Smooth muscle cell (in vitro differentiated cells): Measurements from ENCODE around the gene CSMD2. TPM values are rescaled to one million over a fixed set of nuclear protein-coding genes. Genes with fewer than 3 reads are reported as not detected.

Experiments
- DNase-seq: peaks from one replicate; lab custom pipeline; 2025; ENCODE audit not compliant: unreplicated experiment; lab: John Stamatoyannopoulos, UW
- H2AFZ ChIP-seq: fragments of 200-600 bp; sonication (generic); 2 replicates; pipeline ENCODE4 v1.6.0; 2016; ENCODE audit warnings: antibody characterized with exemption, low read depth, mild to moderate bottlenecking
- H3F3A ChIP-seq: fragments of 200-600 bp; sonication (generic); 2 replicates; pipeline ENCODE4 v1.6.0; 2017; ENCODE audit warnings: antibody characterized with exemption, low read depth
- H3K27ac ChIP-seq: fragments of 200-600 bp; sonication (generic); 2 replicates; pipeline ENCODE4 v1.5.1; 2016; ENCODE audit warnings: low read depth, mild to moderate bottlenecking
- H3K27me3 ChIP-seq: fragments of 200-600 bp; sonication (generic); 2 replicates; pipeline ENCODE4 v1.6.1; 2016; ENCODE audit warnings: low read depth, mild to moderate bottlenecking
- H3K36me3 ChIP-seq: fragments of 200-600 bp; sonication (generic); 2 replicates; pipeline ENCODE4 v1.5.1; 2016; ENCODE audit warnings: low read depth
- H3K4me1 ChIP-seq: fragments of 200-600 bp; sonication (generic); 2 replicates; pipeline ENCODE4 v1.5.1; 2016; ENCODE audit warnings: low read depth
- H3K4me2 ChIP-seq: fragments of 200-600 bp; sonication (generic); 2 replicates; pipeline ENCODE4 v1.6.0; 2016; ENCODE audit warnings: mild to moderate bottlenecking
- H3K4me3 ChIP-seq: fragments of 200-600 bp; sonication (generic); 2 replicates; pipeline ENCODE4 v1.5.1; 2016; ENCODE audit warnings: mild to moderate bottlenecking
- H3K79me2 ChIP-seq: fragments of 200-600 bp; sonication (generic); 2 replicates; pipeline ENCODE4 v1.6.0; 2016; ENCODE audit warnings: low read depth, mild to moderate bottlenecking
- H3K9ac ChIP-seq: fragments of 200-600 bp; sonication (generic); 2 replicates; pipeline ENCODE4 v1.6.0; 2016; ENCODE audit warnings: low read depth
- H3K9me3 ChIP-seq: fragments of 200-600 bp; sonication (generic); replicated peaks from 2 replicates; pipeline ENCODE4 v1.5.1; 2016; ENCODE audit warnings: low read depth
- H4K20me1 ChIP-seq: fragments of 200-600 bp; sonication (generic); 2 replicates; pipeline ENCODE4 v1.6.0; 2016; ENCODE audit warnings: low read depth
- WGBS: methylation state at CpG from one replicate; pipeline ENCODE4 v1.1.7; 2016; ENCODE audit warnings: low lambda C conversion rate; 5-methylcytosine and 5-hydroxymethylcytosine counted together
- polyA plus RNA-seq: library from polyadenylated mRNA; unstranded; fragments of >200 nt; fragmentation: Nextera tagmentation; extraction: Ambion mirVana; gene quantifications from 2 replicates; pipeline ENCODE4 v1.2.1, GENCODE V29; 2016
- total RNA-seq: library from RNA; depleted of rRNA; stranded (reverse); fragments of >200 nt; gene quantifications from 2 replicates; pipeline ENCODE4 v1.2.3, GENCODE V29; 2014
- TF ChIP-seq, protein P1 (sequence below): fragments of 200-600 bp; sonication (generic); IDR thresholded peaks from 2 replicates; pipeline ENCODE4 v1.5.1; 2017; ENCODE audit warnings: borderline replicate concordance, mild to moderate bottlenecking, antibody characterized with exemption; ENCODE audit not compliant: insufficient read depth, poor library complexity, severe bottlenecking

The CSMD2 gene
- total and polyA plus RNA-seq, 2 experiments from 2014 or later: 0.65 to 1.8 TPM

DNA sequence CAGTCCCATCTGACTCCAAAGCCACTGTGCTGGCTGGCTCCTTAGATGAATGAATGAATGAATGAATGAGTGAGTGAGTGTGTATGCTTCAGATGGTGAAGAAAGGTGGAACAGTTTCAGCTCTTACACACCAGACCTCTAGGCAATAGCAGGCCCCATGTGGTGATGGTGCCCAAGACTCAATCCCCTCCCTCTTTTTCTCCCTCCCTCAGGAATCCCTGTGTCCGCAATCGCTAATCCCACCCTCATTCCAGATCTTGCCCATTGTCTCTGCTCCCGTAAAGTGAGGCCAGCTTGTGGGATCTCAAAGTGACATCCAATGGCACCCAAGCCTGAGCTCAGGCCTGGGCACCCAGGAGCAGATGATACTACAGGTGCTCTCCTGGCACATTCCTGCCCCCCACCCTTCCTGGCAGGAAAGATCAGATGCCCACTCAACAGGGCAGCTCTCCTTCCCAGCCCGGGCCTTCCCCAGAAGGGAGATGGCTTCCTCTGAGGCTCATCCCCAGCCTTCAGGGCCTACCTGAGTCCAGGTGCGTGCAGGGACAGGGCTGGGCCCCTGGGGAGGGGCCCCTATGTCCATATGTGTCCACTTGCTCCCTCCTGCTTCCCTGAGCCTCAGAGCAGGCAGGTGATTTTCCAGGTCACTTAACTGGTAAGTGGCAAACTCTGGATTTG is 194.7 kb downstream of the CSMD2 start:
- no peak for DNase-seq
- H2AFZ ChIP-seq: no peak overlapping the region
- no peaks in the 10 kb centered on the region for H4K20me1 ChIP-seq
- H3K79me2 ChIP-seq: no peaks in the 10 kb centered on the region
- H3K4me2 ChIP-seq: peak overlapping the region; percentile 5
- no peak overlapping the region for H3K9ac ChIP-seq
- H3K27me3 ChIP-seq: no peaks in the 10 kb centered on the region
- peaks cover 5% of the 10 kb centered on the region for H3F3A ChIP-seq
- TF ChIP-seq, protein P1, sequence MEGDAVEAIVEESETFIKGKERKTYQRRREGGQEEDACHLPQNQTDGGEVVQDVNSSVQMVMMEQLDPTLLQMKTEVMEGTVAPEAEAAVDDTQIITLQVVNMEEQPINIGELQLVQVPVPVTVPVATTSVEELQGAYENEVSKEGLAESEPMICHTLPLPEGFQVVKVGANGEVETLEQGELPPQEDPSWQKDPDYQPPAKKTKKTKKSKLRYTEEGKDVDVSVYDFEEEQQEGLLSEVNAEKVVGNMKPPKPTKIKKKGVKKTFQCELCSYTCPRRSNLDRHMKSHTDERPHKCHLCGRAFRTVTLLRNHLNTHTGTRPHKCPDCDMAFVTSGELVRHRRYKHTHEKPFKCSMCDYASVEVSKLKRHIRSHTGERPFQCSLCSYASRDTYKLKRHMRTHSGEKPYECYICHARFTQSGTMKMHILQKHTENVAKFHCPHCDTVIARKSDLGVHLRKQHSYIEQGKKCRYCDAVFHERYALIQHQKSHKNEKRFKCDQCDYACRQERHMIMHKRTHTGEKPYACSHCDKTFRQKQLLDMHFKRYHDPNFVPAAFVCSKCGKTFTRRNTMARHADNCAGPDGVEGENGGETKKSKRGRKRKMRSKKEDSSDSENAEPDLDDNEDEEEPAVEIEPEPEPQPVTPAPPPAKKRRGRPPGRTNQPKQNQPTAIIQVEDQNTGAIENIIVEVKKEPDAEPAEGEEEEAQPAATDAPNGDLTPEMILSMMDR: no peak
- no peak overlapping the region for H3K4me3 ChIP-seq
- no peaks in the 10 kb centered on the region for H3K36me3 ChIP-seq
- no peaks in the 10 kb centered on the region for H3K9me3 ChIP-seq
- peaks cover 16% of the 10 kb centered on the region for H3K4me1 ChIP-seq
- 58% methylated on average over 5 of the region's 5 CpGs for WGBS
- H3K27ac ChIP-seq: no peak overlapping the region

DNA sequence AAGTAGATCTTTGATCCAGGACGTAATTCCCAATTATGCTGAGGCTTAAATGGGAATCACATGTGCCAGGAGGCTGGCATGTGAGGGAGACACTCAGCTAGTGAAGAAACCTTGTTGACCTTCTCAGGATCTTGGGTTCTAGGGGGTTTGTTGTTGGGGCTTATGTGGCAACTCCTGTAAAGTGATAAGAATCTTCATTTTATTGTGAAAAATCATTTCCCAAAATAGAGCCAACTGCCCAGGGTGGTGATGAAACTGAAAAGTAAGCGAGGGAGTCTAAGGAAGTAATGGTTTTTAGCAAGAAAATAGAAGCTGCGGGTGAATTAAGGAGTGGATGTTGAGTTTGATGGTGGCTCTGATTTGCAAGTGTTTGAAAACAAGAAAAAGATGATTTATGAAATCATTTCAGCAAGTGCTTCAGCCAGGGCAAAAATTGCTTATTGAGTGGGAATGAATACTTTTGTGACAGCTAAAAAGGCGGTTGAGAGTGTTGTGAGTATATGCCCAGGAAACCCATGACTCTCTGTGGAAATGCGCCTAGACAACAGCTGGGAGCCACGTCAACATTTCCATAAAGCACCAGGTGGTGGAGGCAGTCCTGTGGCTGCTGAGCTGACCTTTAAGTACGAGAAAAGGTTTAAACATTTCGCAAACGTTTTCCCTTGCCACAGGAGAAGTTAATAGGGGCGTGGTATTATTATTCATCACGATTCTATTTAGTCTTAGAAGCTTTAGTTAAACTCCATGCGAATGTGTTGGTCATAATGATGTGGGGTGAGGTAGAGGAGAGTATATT is 198.5 kb downstream of the CSMD2 start:
- Histone ChIP-seq H3K4me1 (peaks cover 12% of the 10 kb centered on the region), H3F3A (no peaks in the 10 kb centered on the region), H3K9me3 (no peaks in the 10 kb centered on the region), H3K27me3 (peaks cover 10% of the 10 kb centered on the region), H3K27ac (no peak overlapping the region), H3K79me2 (no peaks in the 10 kb centered on the region), H3K36me3 (no peaks in the 10 kb centered on the region), H3K4me3 (no peak overlapping the region), H3K9ac (no peak overlapping the region), H4K20me1 (no peaks in the 10 kb centered on the region), H2AFZ (no peak overlapping the region), H3K4me2 (no peak overlapping the region)
- WGBS: 74% methylated on average over 12 of the region's 12 CpGs
- DNase-seq: no peak
- TF ChIP-seq, protein P1: no peak

DNA sequence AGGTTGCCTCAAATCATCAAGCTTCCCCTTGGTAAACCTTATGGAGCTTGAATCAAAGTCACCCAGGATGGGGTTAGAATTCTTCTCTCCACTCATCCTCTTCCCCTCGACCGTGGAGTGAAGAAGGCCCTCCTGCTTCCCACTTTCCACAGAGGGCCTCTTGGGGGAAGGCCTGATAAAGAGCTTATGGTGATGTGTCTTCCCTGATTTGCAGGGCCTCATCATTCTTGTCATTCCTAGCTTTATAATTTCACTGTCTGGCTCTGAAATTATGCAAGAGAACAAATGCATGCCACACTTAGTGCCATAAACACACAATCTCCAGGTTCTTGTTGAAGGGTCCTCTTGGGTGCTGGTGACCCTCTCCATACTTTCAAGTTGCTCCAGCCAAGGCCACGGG is 199.9 kb downstream of the CSMD2 start:
- H3K4me2 ChIP-seq: no peak overlapping the region

More for the DNA sequence above, 199.9 kb downstream of the CSMD2 start:
- Histone ChIP-seq H3K27ac (no peak overlapping the region), H3K4me1 (no peaks in the 10 kb centered on the region), H3K9me3 (no peaks in the 10 kb centered on the region), H2AFZ (no peak overlapping the region), H3K36me3 (no peaks in the 10 kb centered on the region), H3K79me2 (no peaks in the 10 kb centered on the region), H3F3A (no peaks in the 10 kb centered on the region), H3K4me3 (no peak overlapping the region), H4K20me1 (no peaks in the 10 kb centered on the region), H3K27me3 (peaks cover 15% of the 10 kb centered on the region), H3K9ac (no peak overlapping the region)
- DNase-seq: no peak
- TF ChIP-seq, protein P1: no peak
- WGBS: 59% methylated on average over 3 of the region's 3 CpGs
